ENCODE measurements around the gene DAZAP1.

DAZAP1 gene

GRCh38 chr19:1455336-1456120, 48.1 kb downstream of the DAZAP1 start:
- Histone ChIP-seq H3K4me3 (ENCODE audit: insufficient read depth, low read length, poor library complexity, severe bottlenecking) (no peak overlapping the region), H3K79me2 (ENCODE audit: insufficient read depth, low read length) (no peaks in the 10 kb centered on the region), H3K9me2 (replicated peaks; ENCODE audit: insufficient read depth, low read length) (no peaks in the 10 kb centered on the region), H3K9me3 (ENCODE audit: insufficient read depth, low read length) (no peaks in the 10 kb centered on the region), H3K27ac (ENCODE audit: low read depth, low read length) (no peak overlapping the region), H3F3A (ENCODE audit: insufficient read depth) (no peaks in the 10 kb centered on the region), H3K4me2 (ENCODE audit: low read depth, low read length, poor library complexity, severe bottlenecking) (peak overlapping the region; percentile 4), H2AFZ (ENCODE audit: low read depth, low read length, severe bottlenecking) (no peak overlapping the region), H4K20me1 (ENCODE audit: low read depth, low read length) (no peaks in the 10 kb centered on the region), H3K36me3 (ENCODE audit: low read length) (no peaks in the 10 kb centered on the region), H3K27me3 (ENCODE audit: low read length) (no peaks in the 10 kb centered on the region), H3K9ac (ENCODE audit: low read length) (no peak overlapping the region)
- TF ChIP-seq EZH2phosphoT487 (conservative IDR thresholded peaks at IDR 0.05; ENCODE audit: low read length) (no peak), CTCF (IDR thresholded peaks at IDR 0.05; ENCODE audit: insufficient read depth, low read length, poor library complexity, severe bottlenecking) (no peak)

GRCh38 chr19:1456121-1456900, 48.9 kb downstream of the DAZAP1 start:
- no peaks in the 10 kb centered on the region for H4K20me1 ChIP-seq (ENCODE audit: low read depth, low read length)
- TF ChIP-seq CTCF (IDR thresholded peaks at IDR 0.05; ENCODE audit: insufficient read depth, low read length, poor library complexity, severe bottlenecking) (no peak), EZH2phosphoT487 (conservative IDR thresholded peaks at IDR 0.05; ENCODE audit: low read length) (no peak)
- H3K79me2 ChIP-seq (ENCODE audit: insufficient read depth, low read length), result no peaks in the 10 kb centered on the region
- no peak overlapping the region for H3K4me3 ChIP-seq (ENCODE audit: insufficient read depth, low read length, poor library complexity, severe bottlenecking)
- H2AFZ ChIP-seq (ENCODE audit: low read depth, low read length, severe bottlenecking), result no peak overlapping the region
- no peak overlapping the region for H3K27ac ChIP-seq (ENCODE audit: low read depth, low read length)
- no peaks in the 10 kb centered on the region for H3K27me3 ChIP-seq (ENCODE audit: low read length)
- H3F3A ChIP-seq (ENCODE audit: insufficient read depth), result no peaks in the 10 kb centered on the region
- no peaks in the 10 kb centered on the region for H3K36me3 ChIP-seq (ENCODE audit: low read length)
- H3K9me2 ChIP-seq (replicated peaks; ENCODE audit: insufficient read depth, low read length), result no peaks in the 10 kb centered on the region
- no peaks in the 10 kb centered on the region for H3K9me3 ChIP-seq (ENCODE audit: insufficient read depth, low read length)
- no peak overlapping the region for H3K4me2 ChIP-seq (ENCODE audit: low read depth, low read length, poor library complexity, severe bottlenecking)
- no peak overlapping the region for H3K9ac ChIP-seq (ENCODE audit: low read length)

- Histone ChIP-seq H3K27me3 (ENCODE audit: low read length) (no peaks in the 10 kb centered on the region), H4K20me1 (ENCODE audit: low read depth, low read length) (no peaks in the 10 kb centered on the region), H3K9ac (ENCODE audit: low read length) (no peak overlapping the region), H3K27ac (ENCODE audit: low read depth, low read length) (no peak overlapping the region), H3F3A (ENCODE audit: insufficient read depth) (no peaks in the 10 kb centered on the region), H3K79me2 (ENCODE audit: insufficient read depth, low read length) (no peaks in the 10 kb centered on the region), H2AFZ (ENCODE audit: low read depth, low read length, severe bottlenecking) (no peak overlapping the region), H3K4me3 (ENCODE audit: insufficient read depth, low read length, poor library complexity, severe bottlenecking) (no peak overlapping the region), H3K36me3 (ENCODE audit: low read length) (no peaks in the 10 kb centered on the region), H3K4me2 (ENCODE audit: low read depth, low read length, poor library complexity, severe bottlenecking) (no peak overlapping the region), H3K9me3 (ENCODE audit: insufficient read depth, low read length) (no peaks in the 10 kb centered on the region), H3K9me2 (replicated peaks; ENCODE audit: insufficient read depth, low read length) (no peaks in the 10 kb centered on the region)
- TF ChIP-seq EZH2phosphoT487 (conservative IDR thresholded peaks at IDR 0.05; ENCODE audit: low read length) (no peak), CTCF (IDR thresholded peaks at IDR 0.05; ENCODE audit: insufficient read depth, low read length, poor library complexity, severe bottlenecking) (no peak)
Measured at GRCh38 chr19:1457031-1457739, 49.8 kb downstream of the DAZAP1 start.
